Peyer's patch (tissue), 4 donors: Measurements from ENCODE around the gene KIAA0040.
A peak's percentile ranks its signal among the peaks of the same experiment; 100 is the strongest.

Experiments used
- POLR2A ChIP-seq, 2 donors: fragments of 450-650 bp; IDR thresholded peaks; one replicate each; pipeline ENCODE4 v1.5.1; 2017; ENCODE audit warnings: antibody characterized with exemption in 2 of 2, mild to moderate bottlenecking in 2 of 2, moderate library complexity in 2 of 2
- TF ChIP-seq, protein P1 (sequence below), 6 experiments: fragments of 450-650 bp in 4 of 6; fragments of 200-600 bp in 2 of 6; sonication (generic) in 1 of 6; IDR thresholded peaks; one replicate each; pipeline ENCODE4 v1.5.1; 2017 to 2019; ENCODE audit warnings: antibody characterized with exemption in 6 of 6, mild to moderate bottlenecking in 3 of 6, moderate library complexity in 1 of 6

DNA sequence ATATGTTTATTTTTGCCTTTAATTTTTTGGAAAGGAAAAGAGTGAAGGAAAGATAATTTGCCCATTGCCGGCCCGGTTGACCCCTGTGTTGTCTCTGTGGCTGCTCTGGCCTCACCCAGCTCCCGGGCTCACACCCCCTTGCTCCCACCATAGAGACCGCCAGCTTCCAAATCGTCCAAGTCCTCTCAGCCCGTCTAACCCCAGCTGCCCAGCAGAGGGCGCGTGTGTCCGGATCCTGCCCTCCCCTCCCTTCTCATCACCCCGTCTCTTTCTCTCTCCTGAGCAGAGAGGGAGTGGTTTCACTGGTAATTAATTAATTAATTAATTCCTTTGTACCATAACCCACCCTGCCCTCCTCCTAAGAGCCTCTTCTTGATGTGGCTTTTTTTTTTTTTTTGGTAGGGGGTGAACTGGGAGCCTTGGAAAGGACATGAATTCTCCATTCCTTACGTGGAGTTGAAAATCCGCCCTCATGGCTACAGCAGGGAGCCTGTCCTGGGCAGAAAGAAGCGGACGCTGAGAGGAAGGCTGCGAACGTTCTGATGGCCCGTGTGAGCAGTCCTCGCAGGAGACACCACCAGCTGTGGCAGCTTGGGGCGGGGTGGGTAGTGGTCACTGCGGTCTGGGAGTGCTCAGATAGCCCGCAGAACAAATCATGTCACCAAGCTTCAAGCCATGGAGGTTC is 45.9 kb downstream of the KIAA0040 start:
- no peak for TF ChIP-seq POLR2A (IDR thresholded peaks at IDR 0.05)
- TF ChIP-seq, protein P1, sequence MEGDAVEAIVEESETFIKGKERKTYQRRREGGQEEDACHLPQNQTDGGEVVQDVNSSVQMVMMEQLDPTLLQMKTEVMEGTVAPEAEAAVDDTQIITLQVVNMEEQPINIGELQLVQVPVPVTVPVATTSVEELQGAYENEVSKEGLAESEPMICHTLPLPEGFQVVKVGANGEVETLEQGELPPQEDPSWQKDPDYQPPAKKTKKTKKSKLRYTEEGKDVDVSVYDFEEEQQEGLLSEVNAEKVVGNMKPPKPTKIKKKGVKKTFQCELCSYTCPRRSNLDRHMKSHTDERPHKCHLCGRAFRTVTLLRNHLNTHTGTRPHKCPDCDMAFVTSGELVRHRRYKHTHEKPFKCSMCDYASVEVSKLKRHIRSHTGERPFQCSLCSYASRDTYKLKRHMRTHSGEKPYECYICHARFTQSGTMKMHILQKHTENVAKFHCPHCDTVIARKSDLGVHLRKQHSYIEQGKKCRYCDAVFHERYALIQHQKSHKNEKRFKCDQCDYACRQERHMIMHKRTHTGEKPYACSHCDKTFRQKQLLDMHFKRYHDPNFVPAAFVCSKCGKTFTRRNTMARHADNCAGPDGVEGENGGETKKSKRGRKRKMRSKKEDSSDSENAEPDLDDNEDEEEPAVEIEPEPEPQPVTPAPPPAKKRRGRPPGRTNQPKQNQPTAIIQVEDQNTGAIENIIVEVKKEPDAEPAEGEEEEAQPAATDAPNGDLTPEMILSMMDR (IDR thresholded peaks at IDR 0.05): peak in 5 of 6 experiments; percentile 56 to 84 (median 63)
